Measurements from ENCODE around the gene SPATA21. TPM values are rescaled to one million over a fixed set of nuclear protein-coding genes. Genes with fewer than 3 reads are reported as not detected.
"Not testable (repeated sequence)": the region's sequence is repeated elsewhere in the genome, so short reads cannot be mapped to it uniquely, and the experiment has no call there.

The SPATA21 gene
- total RNA-seq, 1 experiment from 2014 or later, result not detected

GRCh38 chr1:16484501-16484835 is 47.2 kb upstream of the SPATA21 start:
- Mint-ChIP-seq H3K27me3 (ENCODE audit: low read depth) (no peaks in the 10 kb centered on the region; the same call in 1 of the 2 replicates), H3K4me3 (no peak overlapping the region), H3K27ac (no peak overlapping the region), H3K9me3 (no peaks in the 10 kb centered on the region), H3K4me1 (no peaks in the 10 kb centered on the region), H3K36me3 (peaks cover 26% of the 10 kb centered on the region)
- POLR2A ChIA-PET, result no interaction called here
- ATAC-seq (no peak), DNase-seq (ENCODE audit: low spot score) (no peak)
- TF ChIP-seq NR1H2 (CRISPR knock-in tag; IDR thresholded peaks at IDR 0.05) (no peak), MYBL2 (CRISPR knock-in tag; IDR thresholded peaks at IDR 0.05) (no peak), TEAD4 (CRISPR knock-in tag; IDR thresholded peaks at IDR 0.05) (no peak), NR2C2 (CRISPR knock-in tag; IDR thresholded peaks at IDR 0.05) (no peak), GTF2I (CRISPR knock-in tag; conservative IDR thresholded peaks at IDR 0.05) (no peak), FOXJ3 (CRISPR knock-in tag; IDR thresholded peaks at IDR 0.05; ENCODE audit: borderline replicate concordance) (no peak), HMGA2 (CRISPR knock-in tag; IDR thresholded peaks at IDR 0.05) (no peak), SMAD4 (CRISPR knock-in tag; IDR thresholded peaks at IDR 0.05) (no peak), MLX (CRISPR knock-in tag; IDR thresholded peaks at IDR 0.05) (no peak), ETV6 (CRISPR knock-in tag; IDR thresholded peaks at IDR 0.05) (no peak), ZBTB21 (CRISPR knock-in tag; IDR thresholded peaks at IDR 0.05; ENCODE audit: borderline replicate concordance) (no peak), JAZF1 (CRISPR knock-in tag; IDR thresholded peaks at IDR 0.05) (no peak), CBFB (CRISPR knock-in tag; IDR thresholded peaks at IDR 0.05; ENCODE audit: low read depth) (no peak), E2F5 (CRISPR knock-in tag; IDR thresholded peaks at IDR 0.05) (no peak), E2F4 (CRISPR knock-in tag; IDR thresholded peaks at IDR 0.05; ENCODE audit: borderline replicate concordance, low read depth) (no peak), ZNF532 (CRISPR knock-in tag; IDR thresholded peaks at IDR 0.05; ENCODE audit: borderline replicate concordance) (no peak), NR3C1 (CRISPR knock-in tag; conservative IDR thresholded peaks at IDR 0.05; ENCODE audit: low read depth) (no peak)
- CTCF ChIA-PET, result interaction anchor here (1.1 to 2.1 kb wide), 2 partner anchors 44 to 136 kb away, joined by 3 to 10 read pairs; partner anchors contain the start of gene NECAP2

- H3K4me3 Mint-ChIP-seq, result not testable (repeated sequence)
- peaks cover 26% of the 10 kb centered on the region for H3K36me3 Mint-ChIP-seq
Measured at GRCh38 chr1:16483639-16484500, 46.6 kb upstream of the SPATA21 start.

GRCh38 chr1:16483146-16483545 is 45.9 kb upstream of the SPATA21 start:
- H3K9me3 Mint-ChIP-seq; H3K27me3 Mint-ChIP-seq (ENCODE audit: low read depth); H3K27ac Mint-ChIP-seq; H3K4me1 Mint-ChIP-seq; H3K4me3 Mint-ChIP-seq; POLR2A ChIA-PET; DNase-seq (ENCODE audit: low spot score): not testable (repeated sequence)
- CTCF ChIA-PET, result interaction anchor here (0.7 to 2.1 kb wide), 3 partner anchors 14 to 43 kb away, joined by 3 to 10 read pairs (median 3); partner anchors contain the start of gene NECAP2
- H3K36me3 Mint-ChIP-seq, result peaks cover 28% of the 10 kb centered on the region
- peak; percentile 35 for ATAC-seq

More at GRCh38 chr1:16483639-16484500, 46.6 kb upstream of the SPATA21 start:
- H3K9me3 Mint-ChIP-seq; H3K4me1 Mint-ChIP-seq; DNase-seq (ENCODE audit: low spot score); H3K27me3 Mint-ChIP-seq (ENCODE audit: low read depth); POLR2A ChIA-PET; H3K27ac Mint-ChIP-seq: not testable (repeated sequence)
- ATAC-seq, result peak; percentile 86
- CTCF ChIA-PET, result interaction anchor here (0.7 to 2.1 kb wide), 3 partner anchors 13 to 137 kb away, joined by 3 to 10 read pairs (median 3); partner anchors contain the start of gene NECAP2

Data from WTC11 (cell line).